Psoas muscle (tissue), 8 donors: Measurements from ENCODE around the gene PHACTR3. TPM values are rescaled to one million over a fixed set of nuclear protein-coding genes. Genes with fewer than 3 reads are reported as not detected.

Experiments
- ATAC-seq, 4 donors: fragments of 200-7000 bp; cut with Tn5 transposase; one replicate each; pipeline ENCODE4 v1.9.1; 2020; ENCODE audit warnings: moderate library complexity in 3 of 4, mild to moderate bottlenecking in 2 of 4
- DNase-seq, 2 donors: peaks; one replicate each; pipeline ENCODE4 v3.0.0-alpha.2; 2020
- H3K27ac ChIP-seq: fragments of 200-600 bp; one replicate; pipeline ENCODE4 v1.8.0; 2022
- H3K27me3 ChIP-seq, 3 donors: fragments of 200-600 bp in 1 of 3; one replicate each; pipeline versions ENCODE4 v1.6.1 to v1.8.0; 2013 to 2022; ENCODE audit warnings: low read length in 2 of 3, mild to moderate bottlenecking in 2 of 3, moderate library complexity in 1 of 3; ENCODE audit not compliant: insufficient read depth in 3 of 3
- H3K36me3 ChIP-seq, 2 donors: fragments of 200-600 bp in 1 of 2; one replicate each; pipeline versions ENCODE4 v1.6.1 to v1.8.0; 2013 to 2022; ENCODE audit warnings: low read depth in 1 of 2, mild to moderate bottlenecking in 1 of 2, moderate library complexity in 1 of 2; ENCODE audit not compliant: insufficient read depth in 1 of 2
- H3K4me1 ChIP-seq: fragments of 200-600 bp; one replicate; pipeline ENCODE4 v1.8.0; 2022
- H3K4me3 ChIP-seq: fragments of 200-600 bp; one replicate; pipeline ENCODE4 v1.8.0; 2022; ENCODE audit warnings: mild to moderate bottlenecking
- H3K9me3 ChIP-seq: fragments of 200-600 bp; one replicate; pipeline ENCODE4 v1.8.0; 2022
- CTCF ChIP-seq: fragments of 200-600 bp; IDR thresholded peaks from one replicate; pipeline ENCODE4 v1.8.0; 2022; ENCODE audit warnings: antibody characterized with exemption
- WGBS, 3 donors: extraction: QIAGEN DNeasy Blood & Tissue Kit; methylation state at CpG; one replicate each; pipeline versions ENCODE4 v1.1.6 to v1.1.7; 2013; 5-methylcytosine and 5-hydroxymethylcytosine counted together
- intact Hi-C, 2 donors: fragments of 100-400 bp; cut with DNase I; formaldehyde crosslinking; loops; one replicate each; pipeline versions ENCODE4 v1.11.0 to v1.14.2; 2022
- polyA plus RNA-seq, 3 donors: library from polyadenylated mRNA; stranded (reverse); fragments of 200-250 nt; gene quantifications; one replicate each; pipeline ENCODE4 v1.2.3, GENCODE V29; 2013
- total RNA-seq, 4 donors: library from RNA; stranded (reverse); fragmentation: NEBNext Ultra II Directional in 2 of 4; extraction: Animal tissue kit (Norgen Biotek cat#: 25700) in 2 of 4; gene quantifications; one replicate each; pipeline versions ENCODE4 v1.2.1 to v1.2.4, GENCODE V29; 2021 to 2023
- donor health status: healthy with polysubstance abuse.
- donor health status: DM: no; HTN: no; CAD: no; lungs with moderate emphysema.
- donor health status: Bipolar disorder and iron deficiency.
- donor health status: healthy.
- donor health status: DM: yes; HTN: yes; CAD: no.
- donor health status: DM: no; HTN: no; CAD: no.
- donor health status: DM: no; HTN: no; CAD: no.
- donor health status: DM: yes; HTN: yes; CAD: no.

The PHACTR3 gene
- total and polyA plus RNA-seq, 7 donors, result 0.10 to 0.46 (median 0.15) TPM; not detected in 3

- H3K4me1 ChIP-seq, result no peaks in the 10 kb centered on the region
- no peak for ATAC-seq
- H3K27ac ChIP-seq, result no peak overlapping the region
- 59 to 71% (median 63%) methylated on average over 6 of the region's 6 CpGs for WGBS, 3 donors
- no peak for DNase-seq
- H3K36me3 ChIP-seq, result no peaks in the 10 kb centered on the region
- intact Hi-C loops, result no loop called here
- peaks cover 0 to 19% (median 5%) of the 10 kb centered on the region in 3 donors for H3K27me3 ChIP-seq
- no peak overlapping the region for H3K4me3 ChIP-seq
- no peak for TF ChIP-seq CTCF
- H3K9me3 ChIP-seq, result no peaks in the 10 kb centered on the region
Observed at GRCh38 chr20:59586613-59587012, 17.7 kb upstream of the PHACTR3 start.

GRCh38 chr20:59587570-59587969 lies 16.8 kb upstream of the PHACTR3 start:
- intact Hi-C loops, result no loop called here
- Histone ChIP-seq H3K4me3 (no peak overlapping the region), H3K36me3 (no peaks in the 10 kb centered on the region), H3K27ac (no peak overlapping the region), H3K4me1 (no peaks in the 10 kb centered on the region), H3K27me3 (peaks cover 0 to 18% (median 5%) of the 10 kb centered on the region in 3 donors), H3K9me3 (no peaks in the 10 kb centered on the region)
- DNase-seq, result no peak
- TF ChIP-seq CTCF, result no peak
- ATAC-seq, result no peak
- WGBS, 3 donors, result 82 to 94% (median 89%) methylated on average over 6 of the region's 6 CpGs

DNA sequence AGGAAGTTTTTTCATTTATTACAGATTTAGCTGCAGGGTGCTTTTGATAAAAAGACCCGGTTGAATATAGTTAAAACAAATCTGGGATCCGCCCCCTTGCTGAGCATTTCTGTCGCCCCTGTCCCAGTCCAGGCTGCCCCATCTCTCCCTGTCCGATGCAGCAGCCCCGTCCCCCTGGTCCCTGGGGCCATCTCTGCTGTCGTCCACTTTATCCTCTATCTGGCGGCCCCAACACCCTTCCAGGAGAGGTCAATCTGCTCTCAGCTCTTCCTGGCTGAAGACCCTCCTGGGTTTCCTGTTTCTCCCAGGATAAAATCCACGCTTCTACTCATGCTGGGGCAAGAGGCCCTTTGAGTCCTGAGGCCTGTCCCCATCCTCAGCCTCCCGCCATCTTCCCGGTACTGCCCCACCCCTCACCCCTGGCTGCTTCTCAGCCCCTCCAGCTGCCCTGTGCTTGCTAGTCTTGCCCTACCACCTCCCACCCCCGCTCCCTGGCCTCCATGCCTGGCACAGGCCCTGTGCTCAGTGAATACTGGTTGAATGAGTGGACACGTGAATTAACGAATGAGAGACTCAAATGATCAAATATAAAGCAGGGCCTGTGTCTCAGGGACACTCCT lies 16.0 kb upstream of the PHACTR3 start:
- no peak overlapping the region for H3K4me3 ChIP-seq
- intact Hi-C loops, result no loop called here
- no peaks in the 10 kb centered on the region for H3K36me3 ChIP-seq
- peaks cover 0 to 10% (median 5%) of the 10 kb centered on the region in 3 donors for H3K27me3 ChIP-seq
- H3K9me3 ChIP-seq, result no peaks in the 10 kb centered on the region
- H3K27ac ChIP-seq, result no peak overlapping the region
- TF ChIP-seq CTCF, result no peak
- DNase-seq (no peak), ATAC-seq (no peak)
- no peaks in the 10 kb centered on the region for H3K4me1 ChIP-seq
- 89 to 91% (median 90%) methylated on average over 13 of the region's 13 CpGs for WGBS, 3 donors

GRCh38 chr20:59589086-59589684 lies 15.2 kb upstream of the PHACTR3 start:
- intact Hi-C loops, result no loop called here
- DNase-seq, result no peak
- TF ChIP-seq CTCF, result no peak
- H3K36me3 ChIP-seq, result no peaks in the 10 kb centered on the region
- no peak for ATAC-seq
- WGBS, 3 donors, result 89 to 91% (median 89%) methylated on average over 24 of the region's 24 CpGs
- no peak overlapping the region for H3K4me3 ChIP-seq
- H3K9me3 ChIP-seq, result no peaks in the 10 kb centered on the region
- peaks cover 0 to 5% (median 5%) of the 10 kb centered on the region in 3 donors for H3K27me3 ChIP-seq
- no peak overlapping the region for H3K27ac ChIP-seq
- H3K4me1 ChIP-seq, result no peaks in the 10 kb centered on the region
